ENCODE data around the gene ZNF275.

GRCh38 chrX:153394612-153395011 is 60.7 kb downstream of the ZNF275 start:
- TF ChIP-seq CTCF (IDR thresholded peaks at IDR 0.05; ENCODE audit: low read depth, low read length, missing input control) = no peak
- no peak for TF ChIP-seq JUND (IDR thresholded peaks at IDR 0.05)
- TF ChIP-seq, protein P1, sequence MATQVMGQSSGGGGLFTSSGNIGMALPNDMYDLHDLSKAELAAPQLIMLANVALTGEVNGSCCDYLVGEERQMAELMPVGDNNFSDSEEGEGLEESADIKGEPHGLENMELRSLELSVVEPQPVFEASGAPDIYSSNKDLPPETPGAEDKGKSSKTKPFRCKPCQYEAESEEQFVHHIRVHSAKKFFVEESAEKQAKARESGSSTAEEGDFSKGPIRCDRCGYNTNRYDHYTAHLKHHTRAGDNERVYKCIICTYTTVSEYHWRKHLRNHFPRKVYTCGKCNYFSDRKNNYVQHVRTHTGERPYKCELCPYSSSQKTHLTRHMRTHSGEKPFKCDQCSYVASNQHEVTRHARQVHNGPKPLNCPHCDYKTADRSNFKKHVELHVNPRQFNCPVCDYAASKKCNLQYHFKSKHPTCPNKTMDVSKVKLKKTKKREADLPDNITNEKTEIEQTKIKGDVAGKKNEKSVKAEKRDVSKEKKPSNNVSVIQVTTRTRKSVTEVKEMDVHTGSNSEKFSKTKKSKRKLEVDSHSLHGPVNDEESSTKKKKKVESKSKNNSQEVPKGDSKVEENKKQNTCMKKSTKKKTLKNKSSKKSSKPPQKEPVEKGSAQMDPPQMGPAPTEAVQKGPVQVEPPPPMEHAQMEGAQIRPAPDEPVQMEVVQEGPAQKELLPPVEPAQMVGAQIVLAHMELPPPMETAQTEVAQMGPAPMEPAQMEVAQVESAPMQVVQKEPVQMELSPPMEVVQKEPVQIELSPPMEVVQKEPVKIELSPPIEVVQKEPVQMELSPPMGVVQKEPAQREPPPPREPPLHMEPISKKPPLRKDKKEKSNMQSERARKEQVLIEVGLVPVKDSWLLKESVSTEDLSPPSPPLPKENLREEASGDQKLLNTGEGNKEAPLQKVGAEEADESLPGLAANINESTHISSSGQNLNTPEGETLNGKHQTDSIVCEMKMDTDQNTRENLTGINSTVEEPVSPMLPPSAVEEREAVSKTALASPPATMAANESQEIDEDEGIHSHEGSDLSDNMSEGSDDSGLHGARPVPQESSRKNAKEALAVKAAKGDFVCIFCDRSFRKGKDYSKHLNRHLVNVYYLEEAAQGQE (IDR thresholded peaks at IDR 0.05) = no peak
- TF ChIP-seq TAF1 (conservative IDR thresholded peaks at IDR 0.05) = no peak
- no peak for TF ChIP-seq RAD21 (IDR thresholded peaks at IDR 0.05)
- no peak for TF ChIP-seq EGR1 (IDR thresholded peaks at IDR 0.05; ENCODE audit: low read depth in 2 of 2)
- no peak for TF ChIP-seq NR2F2 (IDR thresholded peaks at IDR 0.05)
- no peak for TF ChIP-seq YY1 (IDR thresholded peaks at IDR 0.05)
- no peak for TF ChIP-seq FOXA2 (IDR thresholded peaks at IDR 0.05)
- TF ChIP-seq, protein P2, sequence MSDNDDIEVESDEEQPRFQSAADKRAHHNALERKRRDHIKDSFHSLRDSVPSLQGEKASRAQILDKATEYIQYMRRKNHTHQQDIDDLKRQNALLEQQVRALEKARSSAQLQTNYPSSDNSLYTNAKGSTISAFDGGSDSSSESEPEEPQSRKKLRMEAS (IDR thresholded peaks at IDR 0.05) = no peak
- TF ChIP-seq ZBTB33 (IDR thresholded peaks at IDR 0.05) = no peak
- no peak for TF ChIP-seq FOXA1 (IDR thresholded peaks at IDR 0.05)
- no peak for TF ChIP-seq GABPA (IDR thresholded peaks at IDR 0.05 in 1 of 2, conservative IDR thresholded peaks at IDR 0.05 in 1 of 2)
- TF ChIP-seq SP1 (IDR thresholded peaks at IDR 0.05) = no peak

All from liver (tissue), 3 donors.